Muscle of leg (tissue), 11 donors: ENCODE results near the gene HAND1. TPM values are rescaled to one million over a fixed set of nuclear protein-coding genes. Genes with fewer than 3 reads are reported as not detected.

Experiments
- DNase-seq: peaks from one replicate; pipeline ENCODE4 v3.0.0; 2013
- H3K27ac ChIP-seq: one replicate; pipeline ENCODE4 v1.5.1; 2013; ENCODE audit warnings: mild to moderate bottlenecking, low read length, control low read depth
- H3K27me3 ChIP-seq: one replicate; pipeline ENCODE4 v1.6.1; 2013; ENCODE audit warnings: low read length; ENCODE audit not compliant: control insufficient read depth, insufficient read depth
- H3K36me3 ChIP-seq: one replicate; pipeline ENCODE4 v1.6.1; 2013; ENCODE audit warnings: low read length; ENCODE audit not compliant: control insufficient read depth, insufficient read depth
- H3K4me1 ChIP-seq: one replicate; pipeline ENCODE4 v1.6.1; 2013; ENCODE audit warnings: low read length; ENCODE audit not compliant: control insufficient read depth, insufficient read depth
- H3K4me3 ChIP-seq: one replicate; pipeline ENCODE4 v1.5.1; 2013; ENCODE audit warnings: low read length, control low read depth
- H3K9me3 ChIP-seq: replicated peaks from 2 replicates; pipeline ENCODE4 v1.6.1; 2013; ENCODE audit warnings: low read depth, low read length; ENCODE audit not compliant: control insufficient read depth
- WGBS: methylation state at CpG from one replicate; pipeline ENCODE4 v1.1.5; 2013; ENCODE audit warnings: missing lambda C conversion rate; ENCODE audit not compliant: insufficient coverage; 5-methylcytosine and 5-hydroxymethylcytosine counted together
- polyA plus RNA-seq, 8 donors: library from polyadenylated mRNA; unstranded; fragments of 120-200 nt; gene quantifications; one replicate each; pipeline versions ENCODE4 v1.2.1 to v1.2.3, GENCODE V29; 2013; ENCODE audit warnings: inconsistent platforms in 1 of 8, low replicate concordance in 1 of 8; ENCODE audit not compliant: insufficient read length in 8 of 8, insufficient read depth in 1 of 8
- total RNA-seq: library from RNA; stranded (reverse); fragments of 120-200 nt; gene quantifications from one replicate; pipeline ENCODE4 v1.2.4, GENCODE V29; 2013

The HAND1 gene
- total and polyA plus RNA-seq, 9 donors: 0.21 TPM; not detected in 8

- Histone ChIP-seq H3K27me3 (no peaks in the 10 kb centered on the region), H3K9me3 (no peaks in the 10 kb centered on the region), H3K4me3 (no peak overlapping the region), H3K36me3 (peaks cover 28% of the 10 kb centered on the region), H3K27ac (no peak overlapping the region), H3K4me1 (peaks cover 16% of the 10 kb centered on the region)
- WGBS: no CpG with 5 or more reads among the region's 1 CpG
- no peak for DNase-seq
Observed at GRCh38 chr5:154442801-154443200, 35.2 kb downstream of the HAND1 start.

- Histone ChIP-seq H3K27me3 (no peaks in the 10 kb centered on the region), H3K27ac (no peak overlapping the region), H3K9me3 (no peaks in the 10 kb centered on the region), H3K4me1 (peaks cover 8% of the 10 kb centered on the region), H3K4me3 (no peak overlapping the region), H3K36me3 (peaks cover 37% of the 10 kb centered on the region)
- WGBS: 96% methylated on average over 5 of the region's 5 CpGs
- no peak for DNase-seq
Observed at GRCh38 chr5:154440540-154440939, 37.5 kb downstream of the HAND1 start.

GRCh38 chr5:154437281-154437965, 40.6 kb downstream of the HAND1 start:
- WGBS: 94% methylated on average over 4 of the region's 5 CpGs
- Histone ChIP-seq H3K27me3 (no peaks in the 10 kb centered on the region), H3K27ac (no peak overlapping the region), H3K4me3 (no peak overlapping the region), H3K9me3 (no peaks in the 10 kb centered on the region), H3K36me3 (peaks cover 38% of the 10 kb centered on the region), H3K4me1 (no peaks in the 10 kb centered on the region)
- no peak for DNase-seq

- WGBS: no CpG with 5 or more reads among the region's 3 CpGs
- Histone ChIP-seq H3K4me3 (no peak overlapping the region), H3K4me1 (no peaks in the 10 kb centered on the region), H3K9me3 (no peaks in the 10 kb centered on the region), H3K36me3 (peaks cover 17% of the 10 kb centered on the region), H3K27ac (no peak overlapping the region), H3K27me3 (no peaks in the 10 kb centered on the region)
- no peak for DNase-seq
Observed at GRCh38 chr5:154435226-154435625, 42.8 kb downstream of the HAND1 start.

- H3K27me3 ChIP-seq: no peaks in the 10 kb centered on the region
- no peaks in the 10 kb centered on the region for H3K4me1 ChIP-seq
- H3K9me3 ChIP-seq: no peaks in the 10 kb centered on the region
- 75% methylated on average over 4 of the region's 4 CpGs for WGBS
- no peak overlapping the region for H3K27ac ChIP-seq
- H3K4me3 ChIP-seq: no peak overlapping the region
- peaks cover 6% of the 10 kb centered on the region for H3K36me3 ChIP-seq
- DNase-seq: no peak
Observed at GRCh38 chr5:154430961-154431630, 46.9 kb downstream of the HAND1 start.

GRCh38 chr5:154430466-154430865, 47.6 kb downstream of the HAND1 start:
- 60% methylated on average over 3 of the region's 4 CpGs for WGBS
- H3K9me3 ChIP-seq: no peaks in the 10 kb centered on the region
- peaks cover 2% of the 10 kb centered on the region for H3K36me3 ChIP-seq
- DNase-seq: no peak
- H3K4me3 ChIP-seq: no peak overlapping the region
- no peaks in the 10 kb centered on the region for H3K4me1 ChIP-seq
- no peak overlapping the region for H3K27ac ChIP-seq
- H3K27me3 ChIP-seq: no peaks in the 10 kb centered on the region

- no peak for DNase-seq
- Histone ChIP-seq H3K36me3 (no peaks in the 10 kb centered on the region), H3K4me3 (no peak overlapping the region), H3K4me1 (no peaks in the 10 kb centered on the region), H3K27ac (no peak overlapping the region), H3K9me3 (no peaks in the 10 kb centered on the region), H3K27me3 (no peaks in the 10 kb centered on the region)
- WGBS: 80% methylated on average over 1 of the region's 1 CpG
Observed at GRCh38 chr5:154429341-154429740, 48.7 kb downstream of the HAND1 start.

- Histone ChIP-seq H3K36me3 (no peaks in the 10 kb centered on the region), H3K4me3 (no peak overlapping the region), H3K9me3 (no peaks in the 10 kb centered on the region), H3K27me3 (no peaks in the 10 kb centered on the region), H3K4me1 (no peaks in the 10 kb centered on the region), H3K27ac (no peak overlapping the region)
- no CpG with 5 or more reads among the region's 3 CpGs for WGBS
- no peak for DNase-seq
Observed at GRCh38 chr5:154428208-154428607, 49.8 kb downstream of the HAND1 start.

Other genes starting within 250 kb of the HAND1 start
- 24.7 TPM for gene SAP30L, start 32.2 kb downstream of the HAND1 start, total RNA-seq
- gene SAP30L, start 32.2 kb downstream of the HAND1 start, polyA plus RNA-seq: 10 to 100 TPM; 21.1 to 31.4 (median 24.0) TPM